Liver (tissue), 9 donors: Measurements from ENCODE around the gene IFNA8. TPM values are rescaled to one million over a fixed set of nuclear protein-coding genes. Genes with fewer than 3 reads are reported as not detected.

ENCODE experiments used
- DNase-seq: peaks from one replicate; pipeline ENCODE4 v3.0.0-alpha.2; 2017; ENCODE audit warnings: low spot score
- H3K27ac ChIP-seq, 2 donors: one replicate each; pipeline ENCODE4 v1.7.0; 2013; ENCODE audit warnings: inconsistent platforms in 2 of 2, low read length in 2 of 2, control low read depth in 1 of 2, low read depth in 1 of 2, mild to moderate bottlenecking in 1 of 2
- H3K27me3 ChIP-seq, 4 donors: one replicate each; pipeline versions ENCODE4 v1.6.1 to v1.7.0; 2013; ENCODE audit warnings: low read length in 3 of 4, inconsistent platforms in 1 of 4, mild to moderate bottlenecking in 1 of 4, moderate library complexity in 1 of 4; ENCODE audit not compliant: control insufficient read depth in 4 of 4, insufficient read depth in 4 of 4
- H3K36me3 ChIP-seq, 4 donors: one replicate each; pipeline versions ENCODE4 v1.6.1 to v1.7.0; 2013; ENCODE audit warnings: low read length in 3 of 4, mild to moderate bottlenecking in 3 of 4, low read depth in 1 of 4, moderate library complexity in 1 of 4; ENCODE audit not compliant: control insufficient read depth in 4 of 4, insufficient read depth in 3 of 4
- H3K4me1 ChIP-seq, 4 donors: one replicate each; pipeline versions ENCODE4 v1.6.1 to v1.7.0; 2013; ENCODE audit warnings: low read length in 3 of 4, mild to moderate bottlenecking in 3 of 4, moderate library complexity in 1 of 4; ENCODE audit not compliant: control insufficient read depth in 4 of 4, insufficient read depth in 4 of 4
- H3K4me3 ChIP-seq, 3 donors: one replicate each; pipeline versions ENCODE4 v1.6.1 to v1.7.0; 2013; ENCODE audit warnings: low read length in 3 of 3, control low read depth in 1 of 3, low read depth in 1 of 3, mild to moderate bottlenecking in 1 of 3
- H3K9ac ChIP-seq, 2 donors: one replicate each; pipeline ENCODE4 v1.7.0; 2013; ENCODE audit warnings: low read length in 2 of 2, mild to moderate bottlenecking in 2 of 2, moderate library complexity in 2 of 2, control low read depth in 1 of 2, low read depth in 1 of 2
- H3K9me3 ChIP-seq, 4 donors: one replicate each; pipeline versions ENCODE4 v1.6.1 to v1.7.0; 2013; ENCODE audit warnings: low read length in 3 of 4; ENCODE audit not compliant: control insufficient read depth in 4 of 4
- ATF3 ChIP-seq: IDR thresholded peaks from 2 replicates; pipeline ENCODE4 v1.6.1; 2016; ENCODE audit warnings: antibody characterized with exemption
- CTCF ChIP-seq: fragments of 150-350 bp; IDR thresholded peaks from 2 replicates; pipeline ENCODE4 v1.5.1; 2017; ENCODE audit warnings: improper control_type of control experiment, low read depth, low read length; ENCODE audit not compliant: missing input control
- EGR1 ChIP-seq, 2 donors: IDR thresholded peaks; 2 replicates each; pipeline ENCODE4 v1.6.1; 2016 to 2018; ENCODE audit warnings: antibody characterized with exemption in 2 of 2, low read depth in 2 of 2
- FOXA1 ChIP-seq: IDR thresholded peaks from 2 replicates; pipeline ENCODE4 v1.6.1; 2016; ENCODE audit warnings: antibody characterized with exemption
- FOXA2 ChIP-seq: IDR thresholded peaks from 2 replicates; pipeline ENCODE4 v1.6.1; 2016; ENCODE audit warnings: antibody characterized with exemption
- GABPA ChIP-seq, 2 donors: IDR thresholded peaks in 1 of 2; conservative IDR thresholded peaks in 1 of 2; 2 replicates each; pipeline ENCODE4 v1.6.1; 2016; ENCODE audit warnings: antibody characterized with exemption in 2 of 2, mild to moderate bottlenecking in 1 of 2, moderate library complexity in 1 of 2
- HNF4A ChIP-seq, 2 donors: conservative IDR thresholded peaks; 2 replicates each; pipeline ENCODE4 v1.6.1; 2016; ENCODE audit warnings: antibody characterized with exemption in 2 of 2, mild to moderate bottlenecking in 2 of 2
- HNF4G ChIP-seq: IDR thresholded peaks from 2 replicates; pipeline ENCODE4 v1.6.1; 2016; ENCODE audit warnings: antibody characterized with exemption
- JUND ChIP-seq, 2 donors: IDR thresholded peaks; 2 replicates each; pipeline ENCODE4 v1.6.1; 2016; ENCODE audit warnings: antibody characterized with exemption in 2 of 2
- MAX ChIP-seq: IDR thresholded peaks from 2 replicates; pipeline ENCODE4 v1.6.1; 2016; ENCODE audit warnings: antibody characterized with exemption
- NR2F2 ChIP-seq: IDR thresholded peaks from 2 replicates; pipeline ENCODE4 v1.6.1; 2016; ENCODE audit warnings: antibody characterized with exemption
- RAD21 ChIP-seq, 2 donors: IDR thresholded peaks; 2 replicates each; pipeline ENCODE4 v1.6.1; 2016; ENCODE audit warnings: antibody characterized with exemption in 2 of 2, mild to moderate bottlenecking in 2 of 2
- REST ChIP-seq: IDR thresholded peaks from 2 replicates; pipeline ENCODE4 v1.6.1; 2016; ENCODE audit warnings: antibody characterized with exemption, mild to moderate bottlenecking
- RXRA ChIP-seq, 2 donors: IDR thresholded peaks; 2 replicates each; pipeline ENCODE4 v1.6.1; 2017 to 2018; ENCODE audit warnings: antibody characterized with exemption in 2 of 2, mild to moderate bottlenecking in 1 of 2
- SP1 ChIP-seq: IDR thresholded peaks from 2 replicates; pipeline ENCODE4 v1.6.1; 2018; ENCODE audit warnings: antibody characterized with exemption, mild to moderate bottlenecking
- TAF1 ChIP-seq: conservative IDR thresholded peaks from 2 replicates; pipeline ENCODE4 v1.6.1; 2016; ENCODE audit warnings: antibody characterized with exemption, mild to moderate bottlenecking
- YY1 ChIP-seq: IDR thresholded peaks from 2 replicates; pipeline ENCODE4 v1.6.1; 2016; ENCODE audit warnings: antibody characterized with exemption, mild to moderate bottlenecking
- ZBTB33 ChIP-seq: IDR thresholded peaks from 2 replicates; pipeline ENCODE4 v1.6.1; 2016; ENCODE audit warnings: antibody characterized with exemption
- WGBS: extraction: QIAGEN DNeasy Blood & Tissue Kit; methylation state at CpG from one replicate; pipeline ENCODE4 v1.1.7; 2013; 5-methylcytosine and 5-hydroxymethylcytosine counted together
- polyA plus RNA-seq, 2 donors: library from polyadenylated mRNA; stranded (reverse) in 1 of 2; unstranded in 1 of 2; fragments of 200-250 nt in 1 of 2; fragments of >200 nt in 1 of 2; fragmentation: Nextera tagmentation in 1 of 2; extraction: Ambion mirVana in 1 of 2; gene quantifications; one replicate each; pipeline versions ENCODE4 v1.2.1 to v1.2.3, GENCODE V29; 2013 to 2015
- total RNA-seq, 2 donors: library from RNA; depleted of rRNA; stranded (reverse); fragments of >200 nt; gene quantifications; one replicate each; pipeline ENCODE4 v1.2.3, GENCODE V29; 2014
- donor health status: healthy.
- donor health status: healthy.
- donor health status: healthy.
- donor health status: healthy.
- donor health status: healthy.

Gene IFNA8
- total and polyA plus RNA-seq, 4 donors: not detected

DNA sequence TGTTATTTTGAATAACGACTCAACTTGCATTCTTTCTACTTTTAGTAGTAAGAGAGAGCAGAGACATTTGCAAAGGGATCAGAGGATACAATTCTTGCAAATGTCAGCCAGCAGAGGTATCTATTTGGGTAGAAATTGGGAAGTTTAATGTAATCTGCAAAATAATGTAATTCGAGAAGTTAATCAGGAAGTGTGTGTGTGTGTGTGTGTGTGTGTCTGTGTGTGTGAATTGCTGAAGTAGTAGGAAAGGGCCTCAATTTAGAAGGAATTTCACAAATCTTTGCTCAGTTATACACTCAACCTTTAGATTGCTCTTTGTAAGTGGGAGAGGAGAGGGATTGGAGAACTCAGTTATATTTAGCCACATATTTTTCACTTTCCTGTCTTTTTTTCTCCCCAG, 20.3 kb downstream of the IFNA8 start:
- Histone ChIP-seq H3K9me3 (no peaks in the 10 kb centered on the region), H3K4me3 (no peak overlapping the region), H3K4me1 (no peaks in the 10 kb centered on the region), H3K27me3 (peaks cover 0 to 1% (median 0%) of the 10 kb centered on the region in 4 donors), H3K9ac (no peak overlapping the region), H3K27ac (no peak overlapping the region), H3K36me3 (no peaks in the 10 kb centered on the region)
- 57% methylated on average over 2 of the region's 2 CpGs for WGBS
- DNase-seq: no peak
- no peak for TF ChIP-seq GABPA (IDR thresholded peaks at IDR 0.05 in 1 of 2, conservative IDR thresholded peaks at IDR 0.05 in 1 of 2)
- TF ChIP-seq CTCF: no peak
- TF ChIP-seq JUND (IDR thresholded peaks at IDR 0.05): no peak
- no peak for TF ChIP-seq EGR1 (IDR thresholded peaks at IDR 0.05; ENCODE audit: low read depth in 2 of 2)
- TF ChIP-seq HNF4A (conservative IDR thresholded peaks at IDR 0.05): no peak
- no peak for TF ChIP-seq REST
- no peak for TF ChIP-seq ZBTB33
- no peak for TF ChIP-seq MAX
- TF ChIP-seq RAD21 (IDR thresholded peaks at IDR 0.05): no peak
- no peak for TF ChIP-seq NR2F2
- TF ChIP-seq ATF3: no peak
- no peak for TF ChIP-seq FOXA2
- no peak for TF ChIP-seq HNF4G
- TF ChIP-seq FOXA1: no peak
- TF ChIP-seq RXRA (IDR thresholded peaks at IDR 0.05): no peak
- no peak for TF ChIP-seq TAF1
- TF ChIP-seq SP1: no peak
- TF ChIP-seq YY1: no peak
